ENCODE results near the gene SHC2.
"Not testable (repeated sequence)": the region's sequence is repeated elsewhere in the genome, so short reads cannot be mapped to it uniquely, and the experiment has no call there.

The SHC2 gene

DNA sequence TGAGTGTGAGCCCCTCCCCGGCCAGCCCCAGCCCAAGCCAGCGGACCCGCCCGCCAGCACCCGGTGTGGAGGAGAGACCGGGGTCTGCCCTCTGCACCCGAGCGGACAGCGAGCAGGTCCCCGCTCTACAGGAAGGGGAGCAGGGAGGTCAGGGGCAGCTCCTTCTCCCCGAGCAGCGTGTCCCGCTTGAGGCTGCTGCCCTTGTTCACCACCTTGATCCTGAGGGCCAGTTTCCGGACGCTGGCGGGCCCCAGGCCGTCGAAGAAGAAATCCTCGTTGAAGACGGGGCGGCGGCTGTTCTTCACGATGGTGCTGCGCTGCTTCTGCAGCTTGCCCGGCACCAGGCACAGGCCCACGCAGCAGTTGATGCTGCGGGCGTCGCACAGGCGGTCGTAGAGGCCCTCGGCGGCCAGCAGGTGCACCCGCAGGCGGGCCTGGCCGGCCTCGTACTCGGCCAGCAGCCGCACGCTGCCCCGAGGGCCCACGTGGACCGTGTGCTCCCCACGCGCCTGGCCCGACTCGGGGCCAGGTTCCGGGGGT, 53.8 kb downstream of the SHC2 start:
- no peak for DNase-seq (ENCODE audit: low spot score)

- no peak for DNase-seq (ENCODE audit: low spot score)
Observed at GRCh38 chr19:406135-406781, 54.6 kb downstream of the SHC2 start.

DNA sequence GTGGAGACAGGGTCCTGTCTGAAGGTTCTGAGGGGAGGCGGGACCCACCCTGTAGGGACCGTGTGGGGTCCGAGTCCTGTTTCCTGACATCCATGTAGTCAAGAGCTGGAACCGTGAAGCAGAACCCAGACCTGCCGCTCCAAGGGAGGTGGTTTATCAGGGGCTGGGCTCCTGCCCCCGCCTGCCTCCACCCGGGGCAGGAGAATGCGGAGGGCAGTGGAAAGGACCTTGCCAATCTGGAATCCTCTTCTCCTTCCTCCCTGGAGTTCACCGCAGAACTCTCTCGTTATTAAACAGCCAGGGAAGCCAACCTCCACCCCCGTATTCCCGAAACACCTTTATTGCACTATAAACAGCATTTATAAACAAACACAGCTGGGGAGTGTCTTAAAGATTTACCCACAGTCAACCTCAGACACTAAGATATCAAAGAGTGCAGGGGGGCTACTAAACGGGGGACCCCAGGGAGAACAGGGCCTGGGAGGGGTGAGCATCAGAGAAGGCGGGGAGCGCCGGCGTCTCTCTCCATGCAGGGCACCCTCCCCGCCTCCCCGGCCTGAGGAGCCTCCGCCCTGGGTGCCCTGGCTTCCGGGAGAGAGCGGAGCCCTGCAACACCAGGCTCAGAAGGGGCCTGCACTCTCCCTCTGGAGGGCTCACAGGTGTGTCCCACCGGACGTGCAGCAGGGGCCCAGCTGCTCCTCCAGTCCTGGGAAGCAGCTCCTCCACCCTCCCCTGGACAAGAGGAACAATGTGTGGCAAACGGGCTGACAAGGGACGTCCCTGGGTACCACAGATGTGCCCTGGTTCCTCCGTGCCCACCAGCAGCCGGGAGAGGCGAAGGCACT, 55.5 kb downstream of the SHC2 start:
- no peak for DNase-seq (ENCODE audit: low spot score)

- no peak for DNase-seq (ENCODE audit: low spot score)
Observed at GRCh38 chr19:403221-404027, 57.4 kb downstream of the SHC2 start.

GRCh38 chr19:402786-403185, 58.0 kb downstream of the SHC2 start:
- no peak for DNase-seq (ENCODE audit: low spot score)

- DNase-seq (ENCODE audit: low spot score): no peak
Observed at GRCh38 chr19:401866-402511, 58.8 kb downstream of the SHC2 start.

GRCh38 chr19:400976-401865, 59.6 kb downstream of the SHC2 start:
- DNase-seq (ENCODE audit: low spot score): no peak

DNA sequence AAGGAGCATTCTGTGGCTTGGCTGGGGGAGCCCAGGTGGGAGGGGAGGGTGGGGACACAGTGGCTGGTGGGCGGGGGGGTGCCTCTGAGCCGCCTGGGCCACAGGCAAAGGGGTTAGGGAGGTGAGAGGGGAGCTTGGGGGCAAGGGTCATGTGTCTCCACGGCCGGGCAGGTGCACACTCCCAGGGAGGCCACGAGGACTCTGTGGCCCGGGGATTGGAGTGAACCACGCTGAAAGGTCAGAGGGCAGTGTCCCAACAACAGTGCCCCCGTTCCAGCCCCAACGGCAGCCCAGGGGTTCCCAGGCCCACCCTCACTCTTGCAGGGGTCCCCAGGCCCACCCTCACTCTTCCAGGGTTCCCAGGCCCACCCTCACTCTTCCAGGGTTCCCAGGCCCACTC, 61.5 kb downstream of the SHC2 start:
- DNase-seq (ENCODE audit: low spot score): no peak

DNA sequence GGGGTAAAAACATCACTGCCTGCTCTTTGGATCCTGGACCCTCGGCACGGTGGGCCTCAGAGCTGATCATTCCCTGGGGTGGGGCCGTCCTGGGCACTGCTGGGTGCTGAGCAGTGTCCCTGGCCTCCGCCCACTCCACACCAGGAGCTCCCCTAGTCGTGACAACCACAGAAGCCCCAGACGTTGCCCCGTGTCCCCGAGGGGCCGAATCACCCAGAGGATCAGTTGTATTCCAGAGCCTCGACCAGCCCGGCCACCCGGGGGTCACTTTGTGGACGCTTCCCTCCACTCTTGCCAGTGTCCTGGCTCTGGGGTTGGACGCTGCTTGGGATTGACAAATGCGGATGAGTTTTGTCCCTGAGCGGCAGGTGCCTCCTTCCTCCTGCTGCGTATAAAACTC, 62.1 kb downstream of the SHC2 start:
- DNase-seq (ENCODE audit: low spot score): no peak

- no peak for DNase-seq (ENCODE audit: low spot score)
Observed at GRCh38 chr19:397941-398706, 62.7 kb downstream of the SHC2 start.

DNA sequence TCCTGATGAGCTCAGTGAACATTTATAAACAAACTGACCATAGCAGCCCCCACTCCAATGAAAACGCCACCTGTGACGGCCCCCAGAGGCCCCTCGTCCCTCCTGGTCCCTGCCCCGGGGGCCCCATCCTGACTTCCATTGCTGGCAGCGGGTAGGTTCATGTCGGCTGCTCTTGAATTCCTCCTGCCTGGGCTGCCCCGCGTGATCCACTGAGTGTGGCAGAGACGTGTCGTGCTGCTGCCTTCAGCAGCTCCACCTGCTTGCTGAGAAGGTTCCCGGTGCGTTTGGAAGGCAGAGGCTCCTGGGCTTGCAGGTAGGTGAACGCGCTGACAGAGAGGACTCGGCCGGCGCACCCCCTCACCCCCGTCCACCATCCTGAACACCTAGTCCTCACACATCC, 63.5 kb downstream of the SHC2 start:
- no peak for DNase-seq (ENCODE audit: low spot score)

GRCh38 chr19:395467-395866, 65.4 kb downstream of the SHC2 start:
- DNase-seq (ENCODE audit: low spot score): no peak

GRCh38 chr19:394857-395256, 66.0 kb downstream of the SHC2 start:
- DNase-seq (ENCODE audit: low spot score): not testable (repeated sequence)

- DNase-seq (ENCODE audit: low spot score): not testable (repeated sequence)
Observed at GRCh38 chr19:393560-393959, 67.3 kb downstream of the SHC2 start.

GRCh38 chr19:392375-392970, 68.4 kb downstream of the SHC2 start:
- DNase-seq (ENCODE audit: low spot score): no peak

GRCh38 chr19:391726-392374, 69.0 kb downstream of the SHC2 start:
- DNase-seq (ENCODE audit: low spot score): no peak

GRCh38 chr19:391207-391557, 69.7 kb downstream of the SHC2 start:
- no peak for DNase-seq (ENCODE audit: low spot score)

GRCh38 chr19:390386-391206, 70.2 kb downstream of the SHC2 start:
- DNase-seq (ENCODE audit: low spot score): no peak

DNA sequence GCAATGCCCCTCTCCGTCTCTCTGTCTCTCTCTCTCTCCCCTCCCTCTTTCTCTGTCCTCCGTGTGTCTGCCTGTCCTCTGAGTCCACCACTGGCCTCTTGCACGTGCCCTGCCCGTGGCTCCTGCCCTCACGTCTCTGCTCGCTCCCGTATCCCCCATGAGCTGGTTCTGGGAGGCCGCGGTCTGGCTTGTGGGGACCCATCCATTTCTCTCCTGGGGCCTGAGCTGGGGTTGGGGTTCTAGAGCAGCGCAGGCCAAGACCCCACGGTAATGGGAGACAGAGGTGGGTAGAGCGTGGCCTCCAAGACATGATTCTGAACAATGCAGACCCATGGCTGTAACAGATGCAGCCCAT, 70.9 kb downstream of the SHC2 start:
- DNase-seq (ENCODE audit: low spot score): no peak
